HG03521 (cell line): ENCODE data around the gene MIDN.

Experiments used
- ATAC-seq: cut with Tn5 transposase; IDR thresholded peaks from one replicate; pipeline ENCODE4 v1.9.1; 2021; ENCODE audit warnings: mild to moderate bottlenecking, moderate library complexity; ENCODE audit not compliant: unreplicated experiment

The MIDN gene

GRCh38 chr19:1257475-1258162, 9.2 kb downstream of the MIDN start:
- no peak for ATAC-seq

- ATAC-seq, result no peak
Observed at GRCh38 chr19:1258163-1258492, 9.7 kb downstream of the MIDN start.

GRCh38 chr19:1258707-1259205, 10.4 kb downstream of the MIDN start:
- ATAC-seq, result no peak

GRCh38 chr19:1259206-1259875, 11.0 kb downstream of the MIDN start:
- ATAC-seq, result peak; percentile 22

- ATAC-seq, result no peak
Observed at GRCh38 chr19:1259876-1260748, 11.7 kb downstream of the MIDN start.

GRCh38 chr19:1260749-1261537, 12.6 kb downstream of the MIDN start:
- peak; percentile 59 for ATAC-seq

- no peak for ATAC-seq
Observed at GRCh38 chr19:1261538-1261797, 13.1 kb downstream of the MIDN start.

GRCh38 chr19:1261798-1262622, 13.6 kb downstream of the MIDN start:
- no peak for ATAC-seq

- no peak for ATAC-seq
Observed at GRCh38 chr19:1262623-1263123, 14.3 kb downstream of the MIDN start.

GRCh38 chr19:1263188-1263587, 14.8 kb downstream of the MIDN start:
- no peak for ATAC-seq

- no peak for ATAC-seq
Observed at GRCh38 chr19:1264801-1265614, 16.6 kb downstream of the MIDN start.

GRCh38 chr19:1265615-1266128, 17.3 kb downstream of the MIDN start:
- no peak for ATAC-seq

- ATAC-seq, result peak; percentile 31
Observed at GRCh38 chr19:1266129-1266915, 17.9 kb downstream of the MIDN start.

- ATAC-seq, result peak; percentile 13
Observed at GRCh38 chr19:1266916-1267476, 18.6 kb downstream of the MIDN start.

GRCh38 chr19:1267477-1268225, 19.3 kb downstream of the MIDN start:
- no peak for ATAC-seq

GRCh38 chr19:1268226-1269064, 20.1 kb downstream of the MIDN start:
- no peak for ATAC-seq
